ENCODE data around the gene HNRNPU.

HNRNPU gene

DNA sequence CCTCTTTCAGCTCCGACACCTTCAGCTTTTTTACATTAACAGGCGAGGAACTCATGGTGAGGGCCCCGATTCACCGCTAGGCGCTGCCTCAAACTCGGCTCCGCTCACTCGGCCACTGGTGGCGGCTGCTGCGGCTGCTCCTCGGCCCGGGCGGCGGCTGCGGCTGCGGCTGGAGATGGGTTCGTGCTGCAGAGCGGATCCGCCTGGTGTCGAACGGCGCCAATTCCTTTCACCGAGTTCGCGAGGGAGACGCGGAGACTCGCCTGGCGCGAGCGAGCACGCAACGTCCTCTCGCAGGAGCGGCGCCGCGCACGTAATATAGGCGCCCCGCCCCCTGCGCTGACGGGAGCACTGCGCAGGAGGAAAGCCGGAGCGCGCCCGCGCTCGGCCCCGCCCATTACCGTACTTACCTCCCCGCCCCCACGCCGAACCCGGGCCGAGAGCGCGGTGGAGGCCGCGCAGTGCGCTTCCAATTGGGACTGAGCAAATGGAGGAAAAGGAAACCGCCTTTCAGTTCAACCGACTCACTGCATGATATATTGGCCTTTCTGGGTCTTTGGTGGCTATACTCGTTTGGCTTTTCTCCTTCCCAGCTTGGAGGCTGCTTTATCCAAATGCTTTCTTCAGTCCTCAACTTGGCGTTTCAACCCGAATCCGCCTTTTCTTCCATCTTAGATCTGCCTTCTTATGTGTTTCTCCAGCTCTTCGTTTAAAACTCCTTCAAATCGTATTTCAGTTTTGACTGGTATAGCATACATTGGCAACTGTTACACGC, at the start of gene HNRNPU:
HNRNPU (minus strand) TSS at position 291 of the 775 bp plus-strand sequence; CDS start at position 55, 236 bp downstream.
- H3K79me2 ChIP-seq (ENCODE audit: insufficient read depth, low read length), result peaks cover 42% of the 10 kb centered on the region

DNA sequence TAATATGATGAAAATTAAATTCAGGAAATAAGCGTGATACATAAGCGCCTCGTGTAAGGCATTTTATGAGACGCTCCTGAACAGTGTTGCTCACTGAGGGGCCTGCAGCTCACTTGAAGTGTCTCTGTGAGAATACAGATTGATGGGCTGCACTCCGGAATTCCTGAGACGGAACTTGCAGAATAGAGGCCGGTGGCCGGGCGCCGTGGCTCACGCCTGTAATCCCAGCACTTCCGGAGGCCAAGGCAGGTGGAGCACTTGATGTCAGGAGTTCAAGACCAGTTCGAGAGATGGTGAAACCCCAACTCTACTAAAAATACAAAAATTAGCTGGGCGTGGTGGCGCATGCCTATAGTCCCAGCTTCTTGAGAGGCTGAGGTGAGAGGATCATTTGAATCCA, 49.5 kb upstream of the HNRNPU start:
- TF ChIP-seq, protein P1, sequence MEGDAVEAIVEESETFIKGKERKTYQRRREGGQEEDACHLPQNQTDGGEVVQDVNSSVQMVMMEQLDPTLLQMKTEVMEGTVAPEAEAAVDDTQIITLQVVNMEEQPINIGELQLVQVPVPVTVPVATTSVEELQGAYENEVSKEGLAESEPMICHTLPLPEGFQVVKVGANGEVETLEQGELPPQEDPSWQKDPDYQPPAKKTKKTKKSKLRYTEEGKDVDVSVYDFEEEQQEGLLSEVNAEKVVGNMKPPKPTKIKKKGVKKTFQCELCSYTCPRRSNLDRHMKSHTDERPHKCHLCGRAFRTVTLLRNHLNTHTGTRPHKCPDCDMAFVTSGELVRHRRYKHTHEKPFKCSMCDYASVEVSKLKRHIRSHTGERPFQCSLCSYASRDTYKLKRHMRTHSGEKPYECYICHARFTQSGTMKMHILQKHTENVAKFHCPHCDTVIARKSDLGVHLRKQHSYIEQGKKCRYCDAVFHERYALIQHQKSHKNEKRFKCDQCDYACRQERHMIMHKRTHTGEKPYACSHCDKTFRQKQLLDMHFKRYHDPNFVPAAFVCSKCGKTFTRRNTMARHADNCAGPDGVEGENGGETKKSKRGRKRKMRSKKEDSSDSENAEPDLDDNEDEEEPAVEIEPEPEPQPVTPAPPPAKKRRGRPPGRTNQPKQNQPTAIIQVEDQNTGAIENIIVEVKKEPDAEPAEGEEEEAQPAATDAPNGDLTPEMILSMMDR (IDR thresholded peaks at IDR 0.05; ENCODE audit: low read length), result no peak
- no peak for TF ChIP-seq EZH2 (IDR thresholded peaks at IDR 0.05; ENCODE audit: borderline replicate concordance, low read length)
- Histone ChIP-seq H3F3A (ENCODE audit: insufficient read depth, low read length) (no peaks in the 10 kb centered on the region), H3K36me3 (ENCODE audit: insufficient read depth, low read length) (no peaks in the 10 kb centered on the region), H4K20me1 (ENCODE audit: insufficient read depth, low read length) (no peaks in the 10 kb centered on the region), H3K79me2 (ENCODE audit: insufficient read depth, low read length) (no peaks in the 10 kb centered on the region), H2AFZ (ENCODE audit: low read length) (no peak overlapping the region), H3K27me3 (ENCODE audit: insufficient read depth, low read length) (0 out of 2 replicates have a peak, but pooled peaks cover 3% of the 10 kb centered on the region), H3K9ac (ENCODE audit: low read length) (no peak overlapping the region), H3K4me1 (ENCODE audit: insufficient read depth, low read length, severe bottlenecking) (peaks cover 4% of the 10 kb centered on the region), H3K27ac (ENCODE audit: low read depth, low read length, poor library complexity, severe bottlenecking) (no peak overlapping the region), H3K9me2 (ENCODE audit: low read depth, low read length) (no peaks in the 10 kb centered on the region), H3K4me2 (ENCODE audit: low read length) (no peak overlapping the region), H3K4me3 (ENCODE audit: low read depth, low read length, poor library complexity, severe bottlenecking) (no peak overlapping the region), H3K9me3 (ENCODE audit: low read length) (no peaks in the 10 kb centered on the region)

More for the DNA sequence above, at the start of gene HNRNPU:
- no peak within 1 kb of the TSS for H2AFZ ChIP-seq (ENCODE audit: low read length)
- peak within 1 kb of the TSS; percentile 94 for H3K4me2 ChIP-seq (ENCODE audit: low read length)
- no peaks in the 10 kb centered on the region; the same call in 1 of the 2 replicates for H3F3A ChIP-seq (ENCODE audit: insufficient read depth, low read length)
- no peaks in the 10 kb centered on the region for H3K27me3 ChIP-seq (ENCODE audit: insufficient read depth, low read length)
- peak within 1 kb of the TSS; percentile 93 for H3K9ac ChIP-seq (ENCODE audit: low read length)
- H3K4me1 ChIP-seq (ENCODE audit: insufficient read depth, low read length, severe bottlenecking), result peaks cover 39% of the 10 kb centered on the region
- no peak for TF ChIP-seq EZH2 (IDR thresholded peaks at IDR 0.05; ENCODE audit: borderline replicate concordance, low read length)
- TF ChIP-seq, protein P1 (IDR thresholded peaks at IDR 0.05; ENCODE audit: low read length), result peak; percentile 33; the same call in 1 of the 2 replicates
- H3K27ac ChIP-seq (ENCODE audit: low read depth, low read length, poor library complexity, severe bottlenecking), result peak within 1 kb of the TSS; percentile 80
- H3K9me3 ChIP-seq (ENCODE audit: low read length), result no peaks in the 10 kb centered on the region
- H4K20me1 ChIP-seq (ENCODE audit: insufficient read depth, low read length), result peaks cover 18% of the 10 kb centered on the region; the same call in 1 of the 2 replicates
- H3K4me3 ChIP-seq (ENCODE audit: low read depth, low read length, poor library complexity, severe bottlenecking), result peak within 1 kb of the TSS; percentile 86
- peaks cover 42% of the 10 kb centered on the region for H3K36me3 ChIP-seq (ENCODE audit: insufficient read depth, low read length)
- H3K9me2 ChIP-seq (ENCODE audit: low read depth, low read length), result no peaks in the 10 kb centered on the region

DNA sequence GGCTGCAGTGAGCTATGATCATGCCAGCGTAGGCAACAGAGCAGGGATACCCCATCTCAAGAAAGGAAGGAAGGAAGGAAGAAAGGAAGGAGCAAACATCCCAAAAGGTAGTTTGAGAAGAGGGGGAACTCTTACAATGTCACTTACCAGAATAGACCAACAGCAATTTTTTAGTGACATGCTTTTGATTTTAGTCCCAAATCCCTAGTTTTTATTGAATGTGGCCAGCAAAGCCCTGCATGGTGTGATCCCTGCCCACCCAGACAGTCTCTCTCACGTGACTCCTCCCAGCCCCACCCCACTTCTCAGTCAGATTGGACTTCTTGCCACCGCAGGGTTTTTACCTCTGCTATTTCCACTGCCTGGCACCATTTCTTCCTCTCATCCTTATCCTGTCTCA, 39.8 kb upstream of the HNRNPU start:
- no peaks in the 10 kb centered on the region for H4K20me1 ChIP-seq (ENCODE audit: insufficient read depth, low read length)
- H3K27ac ChIP-seq (ENCODE audit: low read depth, low read length, poor library complexity, severe bottlenecking), result no peak overlapping the region
- H3K9me3 ChIP-seq (ENCODE audit: low read length), result no peaks in the 10 kb centered on the region
- no peak overlapping the region for H2AFZ ChIP-seq (ENCODE audit: low read length)
- no peak overlapping the region for H3K4me3 ChIP-seq (ENCODE audit: low read depth, low read length, poor library complexity, severe bottlenecking)
- no peaks in the 10 kb centered on the region for H3K9me2 ChIP-seq (ENCODE audit: low read depth, low read length)
- no peaks in the 10 kb centered on the region for H3K79me2 ChIP-seq (ENCODE audit: insufficient read depth, low read length)
- no peaks in the 10 kb centered on the region for H3K36me3 ChIP-seq (ENCODE audit: insufficient read depth, low read length)
- H3F3A ChIP-seq (ENCODE audit: insufficient read depth, low read length), result no peaks in the 10 kb centered on the region
- no peaks in the 10 kb centered on the region for H3K4me1 ChIP-seq (ENCODE audit: insufficient read depth, low read length, severe bottlenecking)
- no peak overlapping the region for H3K9ac ChIP-seq (ENCODE audit: low read length)
- no peaks in the 10 kb centered on the region for H3K27me3 ChIP-seq (ENCODE audit: insufficient read depth, low read length)
- TF ChIP-seq, protein P1 (IDR thresholded peaks at IDR 0.05; ENCODE audit: low read length), result no peak
- no peak for TF ChIP-seq EZH2 (IDR thresholded peaks at IDR 0.05; ENCODE audit: borderline replicate concordance, low read length)
- H3K4me2 ChIP-seq (ENCODE audit: low read length), result no peak overlapping the region

All from OCI-LY1 (cell line).